ENCODE measurements around the gene ITPR2. TPM values are rescaled to one million over a fixed set of nuclear protein-coding genes. Genes with fewer than 3 reads are reported as not detected.

The ITPR2 gene
- total and polyA plus RNA-seq, 12 donors = 5.1 to 144 (median 66.4) TPM

- no peak for TF ChIP-seq CTCF (IDR thresholded peaks at IDR 0.05)
- no peak for TF ChIP-seq POLR2A (IDR thresholded peaks at IDR 0.05)
Observed at GRCh38 chr12:26825459-26826016, 7.5 kb downstream of the ITPR2 start.

GRCh38 chr12:26823390-26823789 is 9.6 kb downstream of the ITPR2 start:
- DNase-seq = no peak
- TF ChIP-seq POLR2A (IDR thresholded peaks at IDR 0.05) (no peak), CTCF (IDR thresholded peaks at IDR 0.05) (no peak)
- no peak overlapping the region for H3K4me3 ChIP-seq
- intact Hi-C loops (cut with DNase I) = no loop called here
- no peaks in the 10 kb centered on the region for H3K9me3 ChIP-seq (replicated peaks in 1 of 3)
- H3K4me1 ChIP-seq (replicated peaks in 1 of 2) = peaks cover 7 to 27% of the 10 kb centered on the region in 2 donors
- H3K27me3 ChIP-seq = no peaks in the 10 kb centered on the region
- H3K27ac ChIP-seq = no peak overlapping the region
- WGBS, 4 donors = 72 to 77% (median 75%) methylated on average over 2 of the region's 2 CpGs
- H3K36me3 ChIP-seq (replicated peaks in 1 of 2) = no peaks in the 10 kb centered on the region

More at GRCh38 chr12:26825459-26826016, 7.5 kb downstream of the ITPR2 start:
- Histone ChIP-seq H3K4me1 (replicated peaks in 1 of 2) (peaks cover 15 to 42% of the 10 kb centered on the region in 2 donors), H3K36me3 (replicated peaks in 1 of 2) (no peaks in the 10 kb centered on the region), H3K27ac (no peak overlapping the region), H3K27me3 (no peaks in the 10 kb centered on the region), H3K4me3 (no peak overlapping the region), H3K9me3 (replicated peaks in 1 of 3) (no peaks in the 10 kb centered on the region)
- intact Hi-C loops (cut with DNase I) = no loop called here
- no peak for DNase-seq
- WGBS, 4 donors = 95 to 97% (median 96%) methylated on average over 1 of the region's 1 CpG

- 93 to 97% (median 93%) methylated on average over 2 of the region's 2 CpGs for WGBS, 4 donors
- no peak for DNase-seq
- no peaks in the 10 kb centered on the region for H3K27me3 ChIP-seq
- TF ChIP-seq POLR2A (IDR thresholded peaks at IDR 0.05) (no peak), CTCF (IDR thresholded peaks at IDR 0.05) (no peak)
- peaks cover 7 to 26% of the 10 kb centered on the region in 2 donors for H3K4me1 ChIP-seq (replicated peaks in 1 of 2)
- H3K36me3 ChIP-seq (replicated peaks in 1 of 2) = no peaks in the 10 kb centered on the region
- no peak overlapping the region for H3K4me3 ChIP-seq
- H3K9me3 ChIP-seq (replicated peaks in 1 of 3) = no peaks in the 10 kb centered on the region
- intact Hi-C loops (cut with DNase I) = no loop called here
- peak overlapping the region in 2 of 5 donors; percentile 36 to 63 for H3K27ac ChIP-seq
Observed at GRCh38 chr12:26822026-26822425, 11.0 kb downstream of the ITPR2 start.

- Histone ChIP-seq H3K4me1 (replicated peaks in 1 of 2) (peaks cover 7 to 26% of the 10 kb centered on the region in 2 donors), H3K9me3 (replicated peaks in 1 of 3) (no peaks in the 10 kb centered on the region), H3K27me3 (no peaks in the 10 kb centered on the region), H3K4me3 (no peak overlapping the region), H3K27ac (peak overlapping the region in 3 of 5 donors; percentile 36 to 70 (median 63)), H3K36me3 (replicated peaks in 1 of 2) (no peaks in the 10 kb centered on the region)
- DNase-seq = no peak
- TF ChIP-seq CTCF (IDR thresholded peaks at IDR 0.05) (no peak), POLR2A (IDR thresholded peaks at IDR 0.05) (no peak)
- 44 to 57% (median 50%) methylated on average over 4 of the region's 4 CpGs for WGBS, 4 donors
- intact Hi-C loops (cut with DNase I) = no loop called here
Observed at GRCh38 chr12:26821212-26821701, 11.7 kb downstream of the ITPR2 start.

Data from adrenal gland (tissue), 12 donors.